A549 (cell line): ENCODE results near the gene RNF186.

Source experiments
- CTCF ChIP-seq: fragments of >200 bp; sonication (Bioruptor Twin); formaldehyde crosslinking; IDR thresholded peaks from 3 replicates; pipeline ENCODE4 v1.5.1; 2016
- EP300 ChIP-seq, 2 experiments: fragments of >200 bp; sonication (Bioruptor Twin); formaldehyde crosslinking; IDR thresholded peaks; 2 replicates in 1 of 2; 3 replicates in 1 of 2; pipeline ENCODE4 v1.6.1; 2016 to 2017
- MAZ ChIP-seq: fragments of 150-350 bp; IDR thresholded peaks from 2 replicates; pipeline ENCODE4 v1.6.1; 2014; ENCODE audit warnings: antibody characterized with exemption, low read depth, low read length, borderline replicate concordance
- POLR2A ChIP-seq: IDR thresholded peaks from 2 replicates; pipeline ENCODE4 v1.6.1; 2012; ENCODE audit warnings: mild to moderate bottlenecking, low read length

GRCh38 chr1:19817160-19817559 is 2.1 kb upstream of the RNF186 start:
- no peak for TF ChIP-seq CTCF
- TF ChIP-seq POLR2A: no peak
- no peak for TF ChIP-seq EP300 (IDR thresholded peaks at IDR 0.05)
- TF ChIP-seq MAZ: no peak
